D721Med (cell line): ENCODE data around the gene ARSB.
"Not testable (repeated sequence)": the region's sequence is repeated elsewhere in the genome, so short reads cannot be mapped to it uniquely, and the experiment has no call there.

Experiments used
- DNase-seq: peaks from one replicate; pipeline ENCODE4 v3.0.0; 2011; ENCODE audit warnings: low spot score; ENCODE audit not compliant: insufficient read length
- FAIRE-seq: peaks from 2 replicates; lab custom pipeline; 2011; peaks lifted over from hg19 to GRCh38; lab: Jason Lieb, UNC
- CTCF ChIP-seq: IDR thresholded peaks from 2 replicates; pipeline ENCODE4 v1.5.1; 2012; ENCODE audit warnings: mild to moderate bottlenecking, control low read depth; ENCODE audit not compliant: insufficient read depth; ENCODE audit errors: missing control alignments

Gene ARSB

GRCh38 chr5:78738104-78738503, 247.0 kb downstream of the ARSB start:
- DNase-seq (no peak), FAIRE-seq (no peak)
- no peak for TF ChIP-seq CTCF

- FAIRE-seq (no peak), DNase-seq (no peak)
- no peak for TF ChIP-seq CTCF
These were observed 249.2 kb downstream of the ARSB start for GRCh38 chr5:78735834-78736463.

GRCh38 chr5:78734950-78735349, 250.2 kb downstream of the ARSB start:
- no peak for TF ChIP-seq CTCF
- no peak for FAIRE-seq
- no peak for DNase-seq

- DNase-seq, result no peak
- no peak for FAIRE-seq
- no peak for TF ChIP-seq CTCF
These were observed 250.8 kb downstream of the ARSB start for GRCh38 chr5:78734094-78734845.

GRCh38 chr5:78732721-78733120, 252.4 kb downstream of the ARSB start:
- not testable (repeated sequence) for DNase-seq, FAIRE-seq

GRCh38 chr5:78731884-78732283, 253.2 kb downstream of the ARSB start:
- DNase-seq (no peak), FAIRE-seq (no peak)
- no peak for TF ChIP-seq CTCF

GRCh38 chr5:78730300-78731094, 254.6 kb downstream of the ARSB start:
- TF ChIP-seq CTCF, result no peak
- DNase-seq (no peak), FAIRE-seq (no peak)
